HEK293 (cell line): ENCODE data around the gene PSMA7.

Source experiments
- CTCF ChIA-PET: fragments of 350-600 bp; formaldehyde crosslinking; extraction: SDS; loops from one replicate; lab custom pipeline; 2021; ENCODE audit warnings: antibody characterized with exemption; lab: Yijun Ruan, JAX
- POLR2A ChIA-PET: fragments of 300-600 bp; formaldehyde crosslinking; extraction: SDS; loops from one replicate; lab custom pipeline; 2020; ENCODE audit warnings: antibody characterized with exemption, inconsistent platforms; lab: Yijun Ruan, JAX
- H3K27ac ChIP-seq: fragments of 200-500 bp; sonication (Bioruptor generic); 2 replicates; pipeline ENCODE4 v1.5.1; 2014; ENCODE audit warnings: low read depth, low read length, control low read depth, inconsistent platforms; ENCODE audit errors: extremely low read depth
- H3K36me3 ChIP-seq, 2 experiments: fragments of 200-500 bp in 1 of 2; sonication (Bioruptor generic) in 1 of 2; 1 replicate in 1 of 2; 2 replicates in 1 of 2; pipeline ENCODE4 v1.5.1; 2014 to 2017; ENCODE audit warnings: inconsistent platforms in 2 of 2, low read length in 2 of 2; ENCODE audit not compliant: control insufficient read depth in 2 of 2, insufficient read depth in 1 of 2
- H3K4me1 ChIP-seq: fragments of 200-500 bp; sonication (Bioruptor generic); 2 replicates; pipeline ENCODE4 v1.5.1; 2014; ENCODE audit warnings: mild to moderate bottlenecking, low read length, inconsistent platforms; ENCODE audit not compliant: control insufficient read depth, insufficient read depth
- H3K4me3 ChIP-seq: 2 replicates; pipeline ENCODE4 v1.5.1; 2011; ENCODE audit warnings: low read depth, mild to moderate bottlenecking, control low read depth, low read length, moderate library complexity
- H3K9me3 ChIP-seq: fragments of 200-500 bp; sonication (Bioruptor generic); 2 replicates; pipeline ENCODE4 v1.5.1; 2014; ENCODE audit warnings: low read depth, low read length, inconsistent platforms; ENCODE audit not compliant: control insufficient read depth, insufficient read depth
- BCL6B ChIP-seq: fragments of 450-650 bp; formaldehyde crosslinking; IDR thresholded peaks from 2 replicates; pipeline ENCODE4 v1.5.1; 2017; ENCODE audit warnings: missing biosample characterization, missing genetic modification characterization
- FEZF1 ChIP-seq: fragments of 450-650 bp; formaldehyde crosslinking; IDR thresholded peaks from 2 replicates; pipeline ENCODE4 v1.5.1; 2016; ENCODE audit warnings: missing biosample characterization, missing genetic modification characterization
- KLF9 ChIP-seq: fragments of 450-650 bp; formaldehyde crosslinking; IDR thresholded peaks from 2 replicates; pipeline ENCODE4 v1.5.1; 2016; ENCODE audit warnings: missing biosample characterization, missing genetic modification characterization, low read depth
- REPIN1 ChIP-seq: fragments of 450-650 bp; formaldehyde crosslinking; IDR thresholded peaks from 2 replicates; pipeline ENCODE4 v1.5.1; 2017; ENCODE audit warnings: missing biosample characterization, missing genetic modification characterization, low read depth
- ZBTB10 ChIP-seq: fragments of 450-650 bp; formaldehyde crosslinking; IDR thresholded peaks from 2 replicates; pipeline ENCODE4 v1.5.1; 2016; ENCODE audit warnings: missing biosample characterization, missing genetic modification characterization
- ZNF174 ChIP-seq: fragments of 450-650 bp; formaldehyde crosslinking; IDR thresholded peaks from 2 replicates; pipeline ENCODE4 v1.5.0; 2017; ENCODE audit warnings: missing biosample characterization, mild to moderate bottlenecking, missing genetic modification characterization
- ZNF175 ChIP-seq: fragments of 450-650 bp; formaldehyde crosslinking; IDR thresholded peaks from 2 replicates; pipeline ENCODE4 v1.5.1; 2016; ENCODE audit warnings: missing biosample characterization, missing genetic modification characterization
- ZNF426 ChIP-seq: fragments of 450-650 bp; formaldehyde crosslinking; IDR thresholded peaks from 2 replicates; pipeline ENCODE4 v1.5.1; 2017; ENCODE audit warnings: missing biosample characterization, missing genetic modification characterization, mild to moderate bottlenecking, inconsistent platforms, moderate library complexity
- ZNF514 ChIP-seq: fragments of 450-650 bp; formaldehyde crosslinking; IDR thresholded peaks from 2 replicates; pipeline ENCODE4 v1.5.1; 2016; ENCODE audit warnings: missing biosample characterization, missing genetic modification characterization
- ZNF529 ChIP-seq: fragments of 450-650 bp; formaldehyde crosslinking; IDR thresholded peaks from 2 replicates; pipeline ENCODE4 v1.5.1; 2017; ENCODE audit warnings: missing genetic modification characterization, missing biosample characterization; ENCODE audit not compliant: insufficient replicate concordance
- ZNF555 ChIP-seq: fragments of 450-650 bp; formaldehyde crosslinking; conservative IDR thresholded peaks from 2 replicates; pipeline ENCODE4 v1.5.1; 2017; ENCODE audit warnings: missing biosample characterization, mild to moderate bottlenecking, missing genetic modification characterization, inconsistent platforms
- ZNF558 ChIP-seq: fragments of 450-650 bp; formaldehyde crosslinking; IDR thresholded peaks from 2 replicates; pipeline ENCODE4 v1.5.1; 2016; ENCODE audit warnings: missing biosample characterization, missing genetic modification characterization
- ZNF660 ChIP-seq: fragments of 450-650 bp; IDR thresholded peaks from 2 replicates; pipeline ENCODE4 v1.5.1; 2018; ENCODE audit warnings: missing biosample characterization, mild to moderate bottlenecking, missing genetic modification characterization
- TF ChIP-seq, protein P1 (sequence below): fragments of 450-650 bp; formaldehyde crosslinking; IDR thresholded peaks from 2 replicates; pipeline ENCODE4 v1.5.1; 2016; ENCODE audit warnings: missing biosample characterization, missing genetic modification characterization
- TF ChIP-seq, protein P2 (sequence below): fragments of 450-650 bp; formaldehyde crosslinking; IDR thresholded peaks from 2 replicates; pipeline ENCODE4 v1.5.1; 2016; ENCODE audit warnings: missing biosample characterization, missing genetic modification characterization, low read depth
- TF ChIP-seq, protein P3 (sequence below): fragments of 450-650 bp; formaldehyde crosslinking; IDR thresholded peaks from 2 replicates; pipeline ENCODE4 v1.5.1; 2016; ENCODE audit warnings: missing biosample characterization, missing genetic modification characterization, borderline replicate concordance

The PSMA7 gene

DNA sequence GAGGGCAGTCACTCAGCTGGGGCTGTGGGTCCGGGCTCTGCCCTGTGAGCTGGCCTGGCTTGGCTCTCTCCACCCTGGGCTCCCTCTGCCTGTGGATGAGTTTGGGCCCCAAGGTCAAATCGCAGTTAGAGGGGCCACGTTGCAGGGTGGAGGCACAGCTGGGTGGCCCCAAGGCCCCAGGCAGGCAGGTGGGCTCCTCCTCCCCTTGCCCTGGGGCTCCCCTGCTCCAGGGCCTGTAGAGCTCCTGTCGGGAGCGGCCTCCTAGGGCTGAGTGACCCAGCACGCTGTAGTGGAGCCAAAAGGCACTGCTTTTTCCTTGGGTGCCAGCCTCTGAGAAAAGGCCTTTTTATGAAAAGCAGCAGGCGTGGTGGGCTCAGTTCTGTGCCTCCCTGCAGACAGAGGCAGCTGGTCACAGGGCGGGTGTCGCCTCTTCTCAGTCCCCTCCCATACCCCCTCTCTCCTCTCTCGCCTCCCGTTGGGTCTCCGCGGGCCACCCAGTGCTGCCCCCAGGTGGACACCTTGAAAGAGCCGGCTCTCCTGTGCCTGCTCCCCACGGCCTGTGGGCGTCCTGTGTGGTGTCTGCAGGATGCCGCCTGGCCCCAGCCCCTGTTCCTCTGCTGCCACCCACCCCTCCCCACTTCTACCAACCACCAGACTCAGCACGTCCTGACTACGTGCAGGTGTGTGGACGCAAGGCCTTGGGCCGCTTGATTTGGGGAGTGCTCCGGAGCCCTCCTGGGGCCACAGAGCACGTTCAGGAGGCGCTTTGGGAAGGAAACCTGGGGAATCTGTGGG lies 13.6 kb upstream of the PSMA7 start (continued):
- TF ChIP-seq, protein P1, sequence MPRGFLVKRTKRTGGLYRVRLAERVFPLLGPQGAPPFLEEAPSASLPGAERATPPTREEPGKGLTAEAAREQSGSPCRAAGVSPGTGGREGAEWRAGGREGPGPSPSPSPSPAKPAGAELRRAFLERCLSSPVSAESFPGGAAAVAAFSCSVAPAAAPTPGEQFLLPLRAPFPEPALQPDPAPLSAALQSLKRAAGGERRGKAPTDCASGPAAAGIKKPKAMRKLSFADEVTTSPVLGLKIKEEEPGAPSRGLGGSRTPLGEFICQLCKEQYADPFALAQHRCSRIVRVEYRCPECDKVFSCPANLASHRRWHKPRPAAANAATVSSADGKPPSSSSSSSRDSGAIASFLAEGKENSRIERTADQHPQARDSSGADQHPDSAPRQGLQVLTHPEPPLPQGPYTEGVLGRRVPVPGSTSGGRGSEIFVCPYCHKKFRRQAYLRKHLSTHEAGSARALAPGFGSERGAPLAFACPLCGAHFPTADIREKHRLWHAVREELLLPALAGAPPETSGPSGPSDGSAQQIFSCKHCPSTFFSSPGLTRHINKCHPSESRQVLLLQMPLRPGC = no peak
- TF ChIP-seq, protein P2, sequence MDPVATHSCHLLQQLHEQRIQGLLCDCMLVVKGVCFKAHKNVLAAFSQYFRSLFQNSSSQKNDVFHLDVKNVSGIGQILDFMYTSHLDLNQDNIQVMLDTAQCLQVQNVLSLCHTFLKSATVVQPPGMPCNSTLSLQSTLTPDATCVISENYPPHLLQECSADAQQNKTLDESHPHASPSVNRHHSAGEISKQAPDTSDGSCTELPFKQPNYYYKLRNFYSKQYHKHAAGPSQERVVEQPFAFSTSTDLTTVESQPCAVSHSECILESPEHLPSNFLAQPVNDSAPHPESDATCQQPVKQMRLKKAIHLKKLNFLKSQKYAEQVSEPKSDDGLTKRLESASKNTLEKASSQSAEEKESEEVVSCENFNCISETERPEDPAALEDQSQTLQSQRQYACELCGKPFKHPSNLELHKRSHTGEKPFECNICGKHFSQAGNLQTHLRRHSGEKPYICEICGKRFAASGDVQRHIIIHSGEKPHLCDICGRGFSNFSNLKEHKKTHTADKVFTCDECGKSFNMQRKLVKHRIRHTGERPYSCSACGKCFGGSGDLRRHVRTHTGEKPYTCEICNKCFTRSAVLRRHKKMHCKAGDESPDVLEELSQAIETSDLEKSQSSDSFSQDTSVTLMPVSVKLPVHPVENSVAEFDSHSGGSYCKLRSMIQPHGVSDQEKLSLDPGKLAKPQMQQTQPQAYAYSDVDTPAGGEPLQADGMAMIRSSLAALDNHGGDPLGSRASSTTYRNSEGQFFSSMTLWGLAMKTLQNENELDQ (tag by site-specific recombination) = no peak
- TF ChIP-seq ZNF174 (tag by site-specific recombination) (no peak), ZBTB10 (tag by site-specific recombination) (peak; percentile 51; the same call in 1 of the 2 replicates), FEZF1 (no peak), ZNF660 (no peak)

DNA sequence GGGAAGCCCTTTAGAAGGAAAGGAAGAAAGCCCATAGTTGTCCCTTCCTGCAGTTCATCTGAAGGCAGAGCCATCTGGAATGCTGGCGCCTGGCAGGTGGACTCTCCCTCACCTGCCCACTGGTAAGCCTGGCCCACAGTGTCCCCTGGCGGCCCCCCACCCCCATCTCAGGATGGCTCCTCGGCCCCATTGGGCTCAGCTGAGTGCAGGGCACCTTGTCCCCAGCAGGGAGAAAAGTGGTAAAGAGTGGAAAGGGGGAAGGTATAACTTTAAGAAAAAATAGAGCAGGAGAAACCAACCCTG lies 13.0 kb upstream of the PSMA7 start:
- no peaks in the 10 kb centered on the region for H3K4me1 ChIP-seq
- peaks cover 0 to 26% of the 10 kb centered on the region in 2 experiments; a peak in 1 of 3 replicates for H3K36me3 ChIP-seq
- H3K27ac ChIP-seq = no peak overlapping the region
- H3K9me3 ChIP-seq = no peaks in the 10 kb centered on the region
- ChIA-PET POLR2A (no interaction called here), CTCF (interaction anchor here (0.5 to 1.4 kb wide), 13 partner anchors 9 to 145 kb away, joined by 3 to 13 read pairs (median 5); no protein-coding TSS in a partner anchor)
- no peak for TF ChIP-seq ZNF555 (tag by site-specific recombination)
- no peak for TF ChIP-seq ZNF558 (tag by site-specific recombination)
- no peak for TF ChIP-seq REPIN1 (tag by site-specific recombination)
- TF ChIP-seq ZNF175 (tag by site-specific recombination) = no peak
- H3K4me3 ChIP-seq = no peak overlapping the region

DNA sequence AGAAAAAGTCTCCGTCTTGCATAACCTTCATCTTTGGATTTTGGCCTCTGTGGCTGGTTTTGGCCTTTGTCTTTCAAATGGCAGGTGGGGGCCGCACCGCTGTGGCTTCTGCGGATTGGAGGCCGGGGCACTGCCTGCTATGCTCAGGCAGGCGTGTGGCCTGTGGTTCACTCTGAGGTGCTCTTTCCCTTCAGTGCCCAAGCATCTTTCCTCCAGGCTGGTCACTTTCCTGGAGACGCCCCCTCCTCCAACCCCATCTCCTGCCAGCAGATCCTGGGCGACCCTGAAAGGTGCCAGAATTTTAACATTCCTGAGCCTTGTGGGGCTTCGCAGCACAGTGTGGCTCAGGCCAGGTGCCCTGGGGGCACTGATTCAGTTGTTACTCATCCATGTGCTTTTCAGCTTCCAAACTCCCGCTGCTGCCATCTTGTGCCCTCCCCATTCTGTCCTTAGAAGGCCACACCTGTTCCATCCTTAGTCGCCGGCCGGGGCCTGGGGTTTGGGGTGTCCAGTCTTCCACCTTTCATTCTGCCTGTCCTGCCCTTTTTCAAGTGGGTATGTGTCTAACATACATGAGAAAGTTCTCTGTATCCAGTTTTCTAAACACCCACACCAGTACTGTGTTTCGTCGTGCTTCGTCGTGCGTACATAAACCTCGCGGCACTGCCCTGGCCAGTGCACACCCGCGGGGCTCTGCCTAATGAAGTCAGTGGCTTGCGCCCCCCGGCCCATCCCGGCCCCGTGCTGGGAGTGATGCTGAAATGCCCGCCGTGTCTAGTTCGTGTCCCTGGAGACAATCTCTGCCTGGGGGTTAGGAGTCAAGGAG lies 12.4 kb upstream of the PSMA7 start:
- Histone ChIP-seq H3K36me3 (peaks cover 0 to 22% of the 10 kb centered on the region in 2 experiments; a peak in 1 of 3 replicates), H3K4me3 (no peak overlapping the region), H3K4me1 (no peaks in the 10 kb centered on the region), H3K27ac (no peak overlapping the region), H3K9me3 (no peaks in the 10 kb centered on the region)
- ChIA-PET POLR2A (no interaction called here), CTCF (interaction anchor here (0.5 to 1.4 kb wide), 6 partner anchors 9 to 145 kb away, joined by 3 to 13 read pairs (median 4); no protein-coding TSS in a partner anchor)
- no peak for TF ChIP-seq ZNF426 (tag by site-specific recombination)
- no peak for TF ChIP-seq ZNF514 (tag by site-specific recombination)
- TF ChIP-seq, protein P3, sequence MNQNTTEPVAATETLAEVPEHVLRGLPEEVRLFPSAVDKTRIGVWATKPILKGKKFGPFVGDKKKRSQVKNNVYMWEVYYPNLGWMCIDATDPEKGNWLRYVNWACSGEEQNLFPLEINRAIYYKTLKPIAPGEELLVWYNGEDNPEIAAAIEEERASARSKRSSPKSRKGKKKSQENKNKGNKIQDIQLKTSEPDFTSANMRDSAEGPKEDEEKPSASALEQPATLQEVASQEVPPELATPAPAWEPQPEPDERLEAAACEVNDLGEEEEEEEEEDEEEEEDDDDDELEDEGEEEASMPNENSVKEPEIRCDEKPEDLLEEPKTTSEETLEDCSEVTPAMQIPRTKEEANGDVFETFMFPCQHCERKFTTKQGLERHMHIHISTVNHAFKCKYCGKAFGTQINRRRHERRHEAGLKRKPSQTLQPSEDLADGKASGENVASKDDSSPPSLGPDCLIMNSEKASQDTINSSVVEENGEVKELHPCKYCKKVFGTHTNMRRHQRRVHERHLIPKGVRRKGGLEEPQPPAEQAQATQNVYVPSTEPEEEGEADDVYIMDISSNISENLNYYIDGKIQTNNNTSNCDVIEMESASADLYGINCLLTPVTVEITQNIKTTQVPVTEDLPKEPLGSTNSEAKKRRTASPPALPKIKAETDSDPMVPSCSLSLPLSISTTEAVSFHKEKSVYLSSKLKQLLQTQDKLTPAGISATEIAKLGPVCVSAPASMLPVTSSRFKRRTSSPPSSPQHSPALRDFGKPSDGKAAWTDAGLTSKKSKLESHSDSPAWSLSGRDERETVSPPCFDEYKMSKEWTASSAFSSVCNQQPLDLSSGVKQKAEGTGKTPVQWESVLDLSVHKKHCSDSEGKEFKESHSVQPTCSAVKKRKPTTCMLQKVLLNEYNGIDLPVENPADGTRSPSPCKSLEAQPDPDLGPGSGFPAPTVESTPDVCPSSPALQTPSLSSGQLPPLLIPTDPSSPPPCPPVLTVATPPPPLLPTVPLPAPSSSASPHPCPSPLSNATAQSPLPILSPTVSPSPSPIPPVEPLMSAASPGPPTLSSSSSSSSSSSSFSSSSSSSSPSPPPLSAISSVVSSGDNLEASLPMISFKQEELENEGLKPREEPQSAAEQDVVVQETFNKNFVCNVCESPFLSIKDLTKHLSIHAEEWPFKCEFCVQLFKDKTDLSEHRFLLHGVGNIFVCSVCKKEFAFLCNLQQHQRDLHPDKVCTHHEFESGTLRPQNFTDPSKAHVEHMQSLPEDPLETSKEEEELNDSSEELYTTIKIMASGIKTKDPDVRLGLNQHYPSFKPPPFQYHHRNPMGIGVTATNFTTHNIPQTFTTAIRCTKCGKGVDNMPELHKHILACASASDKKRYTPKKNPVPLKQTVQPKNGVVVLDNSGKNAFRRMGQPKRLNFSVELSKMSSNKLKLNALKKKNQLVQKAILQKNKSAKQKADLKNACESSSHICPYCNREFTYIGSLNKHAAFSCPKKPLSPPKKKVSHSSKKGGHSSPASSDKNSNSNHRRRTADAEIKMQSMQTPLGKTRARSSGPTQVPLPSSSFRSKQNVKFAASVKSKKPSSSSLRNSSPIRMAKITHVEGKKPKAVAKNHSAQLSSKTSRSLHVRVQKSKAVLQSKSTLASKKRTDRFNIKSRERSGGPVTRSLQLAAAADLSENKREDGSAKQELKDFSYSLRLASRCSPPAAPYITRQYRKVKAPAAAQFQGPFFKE = no peak
- no peak for TF ChIP-seq BCL6B (tag by site-specific recombination)
- no peak for TF ChIP-seq FEZF1
- TF ChIP-seq KLF9 (tag by site-specific recombination) = no peak
- TF ChIP-seq ZNF529 (tag by site-specific recombination) = no peak
